H1 (cell line): ENCODE measurements around the gene WSCD2. TPM values are rescaled to one million over a fixed set of nuclear protein-coding genes. Genes with fewer than 3 reads are reported as not detected.

Experiments used
- CTCF ChIA-PET: fragments of 300-600 bp; sonication (Branson Sonifier 250); formaldehyde crosslinking; loops from one replicate; lab custom pipeline; 2021; ENCODE audit not compliant: partially characterized antibody; lab: Charles Lee
- POLR2A ChIA-PET: fragments of 300-600 bp; sonication (Branson Sonifier 250); formaldehyde crosslinking; loops from one replicate; lab custom pipeline; 2021; ENCODE audit warnings: inconsistent platforms; ENCODE audit not compliant: partially characterized antibody; lab: Charles Lee
- DNase-seq, 2 experiments: peaks; one replicate each; pipeline versions ENCODE4 v3.0.0 to v3.0.0-alpha.2; 2010 to 2022; ENCODE audit warnings: low spot score in 2 of 2, low read depth in 1 of 2, mixed read lengths in 1 of 2
- FAIRE-seq: peaks from 2 replicates; lab custom pipeline; 2011; peaks lifted over from hg19 to GRCh38; lab: Jason Lieb, UNC
- H2AFZ ChIP-seq: 2 replicates; pipeline ENCODE4 v1.8.1; 2012; ENCODE audit warnings: low read length, inconsistent platforms
- H2AK5ac ChIP-seq: 2 replicates; pipeline ENCODE4 v1.6.1; 2013; ENCODE audit warnings: low read depth, low read length
- H2BK120ac ChIP-seq: replicated peaks from 2 replicates; pipeline ENCODE3; 2013; ENCODE audit warnings: low read depth, low read length, inconsistent platforms
- H2BK12ac ChIP-seq: 2 replicates; pipeline ENCODE4 v1.6.1; 2013; ENCODE audit warnings: low read depth, low read length
- H2BK15ac ChIP-seq: 2 replicates; pipeline ENCODE4 v1.6.1; 2013; ENCODE audit warnings: low read length
- H2BK20ac ChIP-seq: 2 replicates; pipeline ENCODE4 v1.6.1; 2013; ENCODE audit warnings: low read length
- H2BK5ac ChIP-seq: 2 replicates; pipeline ENCODE4 v1.6.1; 2013; ENCODE audit warnings: low read depth, low read length
- H3K14ac ChIP-seq: 2 replicates; pipeline ENCODE4 v1.6.1; 2013; ENCODE audit warnings: inconsistent platforms; ENCODE audit not compliant: insufficient read length
- H3K18ac ChIP-seq: 2 replicates; pipeline ENCODE4 v1.6.1; 2013; ENCODE audit warnings: low read length; ENCODE audit errors: extremely low read depth
- H3K23ac ChIP-seq: 2 replicates; pipeline ENCODE4 v1.6.1; 2013; ENCODE audit warnings: inconsistent platforms; ENCODE audit not compliant: insufficient read length
- H3K23me2 ChIP-seq: 2 replicates; pipeline ENCODE4 v1.6.1; 2013; ENCODE audit warnings: low read depth, low read length
- H3K27ac ChIP-seq: 2 replicates; pipeline ENCODE4 v1.6.1; 2011; ENCODE audit warnings: low read depth, low read length, inconsistent platforms
- H3K27me3 ChIP-seq, 4 experiments: replicated peaks in 1 of 4; 1 replicate in 1 of 4; 2 replicates in 3 of 4; pipeline versions ENCODE4 v1.6.1 to v1.8.1; 2011 to 2013; ENCODE audit warnings: low read length in 3 of 4, mild to moderate bottlenecking in 3 of 4, inconsistent platforms in 2 of 4, mixed read lengths in 2 of 4, moderate library complexity in 1 of 4; ENCODE audit not compliant: control insufficient read depth in 3 of 4, insufficient read depth in 3 of 4; ENCODE audit errors: extremely low read depth in 1 of 4
- H3K36me3 ChIP-seq, 4 experiments: 2 replicates each; pipeline versions ENCODE4 v1.6.1 to v1.8.1; 2011 to 2013; ENCODE audit warnings: mild to moderate bottlenecking in 4 of 4, low read length in 3 of 4, moderate library complexity in 2 of 4, control low read depth in 1 of 4, inconsistent platforms in 1 of 4; ENCODE audit not compliant: insufficient read depth in 4 of 4, control insufficient read depth in 2 of 4
- H3K4ac ChIP-seq: replicated peaks from 2 replicates; pipeline ENCODE3; 2013; ENCODE audit warnings: low read length, low read depth, mixed read lengths, inconsistent platforms; ENCODE audit not compliant: insufficient read length
- H3K4me1 ChIP-seq, 4 experiments: replicated peaks in 1 of 4; 1 replicate in 1 of 4; 2 replicates in 3 of 4; pipeline versions ENCODE4 v1.6.1 to v1.8.1; 2011 to 2013; ENCODE audit warnings: low read length in 3 of 4, inconsistent platforms in 2 of 4, mixed read lengths in 1 of 4; ENCODE audit not compliant: insufficient read depth in 4 of 4, control insufficient read depth in 3 of 4
- H3K4me2 ChIP-seq, 2 experiments: 2 replicates each; pipeline versions ENCODE4 v1.6.1 to v1.8.1; 2011 to 2013; ENCODE audit warnings: low read depth in 2 of 2, low read length in 2 of 2, control low read depth in 1 of 2, inconsistent platforms in 1 of 2, mild to moderate bottlenecking in 1 of 2; ENCODE audit not compliant: insufficient read depth in 1 of 2
- H3K4me3 ChIP-seq, 4 experiments: fragments of 200-600, 300-600 bp in 1 of 4; sonication (generic), shearing (Covaris generic), sonication (Bioruptor Twin) in 1 of 4; 2 replicates each; pipeline versions ENCODE4 v1.5.1 to v1.8.1; 2011 to 2016; ENCODE audit warnings: low read length in 4 of 4, low read depth in 3 of 4, control low read depth in 2 of 4, inconsistent platforms in 2 of 4, mild to moderate bottlenecking in 2 of 4, mixed read lengths in 1 of 4, moderate library complexity in 1 of 4; ENCODE audit not compliant: insufficient read depth in 2 of 4; ENCODE audit errors: extremely low read depth in 1 of 4
- H3K56ac ChIP-seq: replicated peaks from 2 replicates; pipeline ENCODE3; 2013; ENCODE audit warnings: low read depth, mild to moderate bottlenecking, mixed read lengths, low read length, inconsistent platforms; ENCODE audit not compliant: insufficient read length
- H3K79me1 ChIP-seq: 2 replicates; pipeline ENCODE4 v1.6.1; 2013; ENCODE audit warnings: low read depth, low read length, control low read depth
- H3K79me2 ChIP-seq, 2 experiments: 2 replicates each; pipeline versions ENCODE4 v1.6.1 to v1.8.1; 2012 to 2013; ENCODE audit warnings: low read length in 2 of 2, mild to moderate bottlenecking in 2 of 2, inconsistent platforms in 1 of 2; ENCODE audit not compliant: insufficient read depth in 2 of 2, control insufficient read depth in 1 of 2
- H3K9ac ChIP-seq, 4 experiments: replicated peaks in 1 of 4; 1 replicate in 1 of 4; 2 replicates in 3 of 4; pipeline versions ENCODE4 v1.6.1 to v1.8.1; 2011 to 2013; ENCODE audit warnings: low read depth in 3 of 4, low read length in 3 of 4, control low read depth in 2 of 4, mild to moderate bottlenecking in 2 of 4, moderate library complexity in 2 of 4, inconsistent platforms in 1 of 4; ENCODE audit errors: extremely low read depth in 1 of 4
- H3K9me3 ChIP-seq, 2 experiments: 2 replicates each; pipeline versions ENCODE4 v1.6.1 to v1.8.1; 2012 to 2013; ENCODE audit warnings: mild to moderate bottlenecking in 2 of 2, moderate library complexity in 2 of 2, control low read depth in 1 of 2, inconsistent platforms in 1 of 2, low read depth in 1 of 2, low read length in 1 of 2, mixed read lengths in 1 of 2; ENCODE audit not compliant: insufficient read depth in 2 of 2
- H4K20me1 ChIP-seq, 2 experiments: replicated peaks in 1 of 2; 2 replicates each; pipeline versions ENCODE3 to v1.8.1; 2011 to 2013; ENCODE audit warnings: inconsistent platforms in 2 of 2, low read length in 2 of 2, mild to moderate bottlenecking in 1 of 2; ENCODE audit not compliant: insufficient read depth in 2 of 2, control insufficient read depth in 1 of 2
- H4K5ac ChIP-seq: 2 replicates; pipeline ENCODE4 v1.6.1; 2013; ENCODE audit warnings: low read length, low read depth, mixed read lengths, inconsistent platforms; ENCODE audit not compliant: insufficient read length
- H4K8ac ChIP-seq: 2 replicates; pipeline ENCODE4 v1.8.0; 2013; ENCODE audit warnings: mild to moderate bottlenecking, moderate library complexity, low read length, inconsistent platforms; ENCODE audit not compliant: insufficient read depth; ENCODE audit errors: extremely low read depth
- H4K91ac ChIP-seq: replicated peaks from 2 replicates; pipeline ENCODE3; 2013; ENCODE audit warnings: low read length, mixed read lengths, inconsistent platforms; ENCODE audit not compliant: insufficient read length
- SP4 ChIP-seq: IDR thresholded peaks from 2 replicates; pipeline ENCODE4 v1.6.1; 2012; ENCODE audit warnings: low read length, inconsistent platforms
- WGBS, 2 experiments: shearing (Covaris generic) in 1 of 2; methylation state at CpG; one replicate each; pipeline versions ENCODE4 v1.1.6 to v1.1.7; 2013 to 2015; ENCODE audit warnings: low lambda C conversion rate in 2 of 2, mixed read lengths in 2 of 2, inconsistent platforms in 1 of 2, low coverage in 1 of 2, missing lambda C conversion rate in 1 of 2; ENCODE audit not compliant: insufficient replicate concordance in 2 of 2, insufficient coverage in 1 of 2, insufficient read length in 1 of 2; ENCODE audit errors: extremely low coverage in 1 of 2, missing lambda C conversion rate in 1 of 2; 5-methylcytosine and 5-hydroxymethylcytosine counted together
- polyA plus RNA-seq, 7 experiments: library from polyadenylated mRNA; depleted of rRNA in 3 of 7; stranded (reverse) in 5 of 7; unstranded in 2 of 7; fragments of >200 nt in 5 of 7; fragments of 200-250 nt in 2 of 7; gene quantifications; 1 replicate in 5 of 7; 2 replicates in 1 of 7; 4 replicates in 1 of 7; pipeline versions ENCODE4 v1.2.1 to v1.2.3, GENCODE V29; 2011 to 2013; ENCODE audit warnings: missing spikeins in 2 of 7, mixed read lengths in 2 of 7
- total RNA-seq: library from RNA; stranded (reverse); fragmentation: NEBNext Ultra II Directional; extraction: Animal tissue kit (Norgen Biotek cat#: 25700); gene quantifications from 2 replicates; pipeline ENCODE4 v1.2.1, GENCODE V29; 2021

Gene WSCD2
- total and polyA plus RNA-seq, 2 of the 8 experiments (the other 6 are each of a cell fraction or from before 2014, with no cell fraction given), result 1.3 to 2.2 TPM

GRCh38 chr12:108213871-108214445, 84.9 kb downstream of the WSCD2 start:
- no peaks in the 10 kb centered on the region for H3K79me1 ChIP-seq
- H2BK12ac ChIP-seq, result no peak overlapping the region
- H2BK15ac ChIP-seq, result no peak overlapping the region
- H3K4me2 ChIP-seq, result no peak overlapping the region
- no peak overlapping the region for H3K4me3 ChIP-seq
- H2BK5ac ChIP-seq, result no peak overlapping the region
- FAIRE-seq (no peak), DNase-seq (no peak)
- no peaks in the 10 kb centered on the region for H3K27me3 ChIP-seq
- H3K4ac ChIP-seq, result no peak overlapping the region
- no peak overlapping the region for H4K8ac ChIP-seq
- no peak overlapping the region for H2AFZ ChIP-seq
- no peak overlapping the region for H3K27ac ChIP-seq
- no peak overlapping the region for H3K18ac ChIP-seq
- no peaks in the 10 kb centered on the region for H3K79me2 ChIP-seq
- H2BK120ac ChIP-seq, result no peak overlapping the region
- CTCF ChIA-PET, result interaction anchor here (1.1 to 6.4 kb wide), 9 partner anchors 11 to 282 kb away, joined by 3 to 28 read pairs (median 4); no protein-coding TSS in a partner anchor
- no peak overlapping the region for H3K14ac ChIP-seq
- H4K20me1 ChIP-seq, result no peaks in the 10 kb centered on the region
- POLR2A ChIA-PET, result interaction anchor here (1.5 kb wide), 1 partner anchor 22 kb away, joined by 4 read pairs; no protein-coding TSS in a partner anchor
- no peaks in the 10 kb centered on the region for H3K9me3 ChIP-seq
- no peaks in the 10 kb centered on the region for H3K23me2 ChIP-seq
- no peak overlapping the region for H2BK20ac ChIP-seq
- no peak overlapping the region for H3K23ac ChIP-seq
- whole genome bisulfite sequencing, 2 experiments, result 90% methylated on average over 6 of the region's 6 CpGs; no CpG with 5 or more reads in 1 of the 2 experiments
- no peak overlapping the region for H2AK5ac ChIP-seq
- no peak overlapping the region for H4K91ac ChIP-seq
- peaks cover 0 to 12% (median 4%) of the 10 kb centered on the region in 4 experiments; a peak in 6 of 7 replicates for H3K4me1 ChIP-seq
- H3K9ac ChIP-seq, result no peak overlapping the region
- no peaks in the 10 kb centered on the region for H3K36me3 ChIP-seq
- H4K5ac ChIP-seq, result no peak overlapping the region
- H3K56ac ChIP-seq, result no peak overlapping the region
- TF ChIP-seq SP4, result no peak
